GM23338 (cell line): ENCODE measurements around the gene TPRX1. TPM values are rescaled to one million over a fixed set of nuclear protein-coding genes. Genes with fewer than 3 reads are reported as not detected.
A peak's percentile ranks its signal among the peaks of the same experiment; 100 is the strongest.

Source experiments
- ATAC-seq: fragments of 200-7000 bp; cut with Tn5 transposase; 3 replicates; pipeline ENCODE4 v1.9.1; 2020
- DNase-seq: peaks from one replicate; pipeline ENCODE4 v3.0.0-alpha.2; 2015; ENCODE audit warnings: low spot score
- H2AFZ ChIP-seq: fragments of 200-600 bp; sonication (generic); 2 replicates; pipeline ENCODE4 v1.8.0; 2016; ENCODE audit warnings: antibody characterized with exemption, mild to moderate bottlenecking, moderate library complexity
- H3F3A ChIP-seq: fragments of 200-600 bp; sonication (generic); replicated peaks from 2 replicates; pipeline ENCODE4 v1.8.0; 2017; ENCODE audit warnings: antibody characterized with exemption, mixed run types, low read depth
- H3K27ac ChIP-seq: fragments of 200-600 bp; sonication (generic); 2 replicates; pipeline ENCODE4 v1.6.1; 2016; ENCODE audit warnings: low read depth
- H3K27me3 ChIP-seq: fragments of 200-600 bp; sonication (generic); 2 replicates; pipeline ENCODE4 v1.8.0; 2016; ENCODE audit warnings: mild to moderate bottlenecking, mixed run types, moderate library complexity; ENCODE audit not compliant: insufficient read depth
- H3K36me3 ChIP-seq: fragments of 200-600 bp; sonication (generic); 2 replicates; pipeline ENCODE4 v1.8.0; 2016; ENCODE audit warnings: mild to moderate bottlenecking; ENCODE audit not compliant: insufficient read depth
- H3K4me1 ChIP-seq: fragments of 200-600 bp; sonication (generic); 2 replicates; pipeline ENCODE4 v1.8.0; 2016; ENCODE audit warnings: mild to moderate bottlenecking, moderate library complexity; ENCODE audit not compliant: insufficient read depth
- H3K4me2 ChIP-seq: fragments of 200-600 bp; sonication (generic); 2 replicates; pipeline ENCODE4 v1.7.1; 2017; ENCODE audit warnings: mixed run types
- H3K4me3 ChIP-seq: fragments of 200-600 bp; sonication (generic); 2 replicates; pipeline ENCODE4 v1.6.1; 2016; ENCODE audit warnings: mixed run types
- H3K79me2 ChIP-seq: fragments of 200-600 bp; sonication (generic); replicated peaks from 2 replicates; pipeline ENCODE4 v1.8.0; 2017; ENCODE audit warnings: mild to moderate bottlenecking; ENCODE audit not compliant: insufficient read depth
- H3K9me2 ChIP-seq: fragments of 200-600 bp; sonication (generic); 2 replicates; pipeline ENCODE4 v1.8.0; 2017; ENCODE audit not compliant: insufficient read depth
- H4K20me1 ChIP-seq: fragments of 200-600 bp; sonication (generic); replicated peaks from 2 replicates; pipeline ENCODE4 v1.8.0; 2017; ENCODE audit warnings: mild to moderate bottlenecking; ENCODE audit not compliant: insufficient read depth
- H3K27ac Mint-ChIP-seq: 2 replicates; pipeline ENCODE4 v1.8.0; 2020; ENCODE audit warnings: inconsistent platforms, mild to moderate bottlenecking, moderate library complexity, mixed read lengths
- H3K27me3 Mint-ChIP-seq: 3 replicates; pipeline ENCODE4 v1.8.0; 2022; ENCODE audit warnings: low read depth, mild to moderate bottlenecking, moderate library complexity, mixed read lengths, inconsistent platforms; ENCODE audit not compliant: insufficient read depth, poor library complexity
- H3K36me3 Mint-ChIP-seq: 3 replicates; pipeline ENCODE4 v1.8.0; 2021; ENCODE audit warnings: low read depth, mild to moderate bottlenecking, inconsistent platforms, moderate library complexity, mixed read lengths
- H3K4me1 Mint-ChIP-seq: 3 replicates; pipeline ENCODE4 v1.8.0; 2020; ENCODE audit warnings: mild to moderate bottlenecking, inconsistent platforms, mixed read lengths
- H3K4me3 Mint-ChIP-seq: 3 replicates; pipeline ENCODE4 v1.8.0; 2021; ENCODE audit warnings: moderate library complexity, mild to moderate bottlenecking, inconsistent platforms, mixed read lengths
- H3K9me3 Mint-ChIP-seq: 3 replicates; pipeline ENCODE4 v1.8.0; 2020; ENCODE audit warnings: moderate library complexity, mild to moderate bottlenecking, inconsistent platforms, mixed read lengths
- CREB1 ChIP-seq: fragments of 250-450 bp; sonication (Bioruptor Pico); IDR thresholded peaks from 2 replicates; pipeline ENCODE4 v1.5.0; 2020; ENCODE audit warnings: low read depth, mild to moderate bottlenecking, moderate library complexity
- EZH2 ChIP-seq: fragments of 200-600 bp; sonication (generic); IDR thresholded peaks from one replicate; pipeline ENCODE4 v1.8.0; 2017; ENCODE audit warnings: antibody characterized with exemption, mild to moderate bottlenecking, low read depth; ENCODE audit not compliant: unreplicated experiment
- EZH2phosphoT487 ChIP-seq: fragments of 200-600 bp; sonication (generic); IDR thresholded peaks from one replicate; pipeline ENCODE4 v1.8.1; 2018; ENCODE audit warnings: antibody characterized with exemption; ENCODE audit not compliant: unreplicated experiment
- polyA plus RNA-seq: library from polyadenylated mRNA; unstranded; fragments of >200 nt; fragmentation: Nextera tagmentation; extraction: Ambion mirVana; gene quantifications from 2 replicates; pipeline ENCODE4 v1.2.1, GENCODE V29; 2016
- total RNA-seq: library from RNA; depleted of rRNA; stranded (reverse); fragments of >200 nt; shearing (Covaris generic); gene quantifications from 2 replicates; pipeline ENCODE4 v1.2.3, GENCODE V29; 2014
- TF ChIP-seq, protein P1 (sequence below): fragments of 250-450 bp; sonication (Bioruptor Pico); IDR thresholded peaks from 2 replicates; pipeline ENCODE4 v1.5.0; 2020; ENCODE audit warnings: mild to moderate bottlenecking, moderate library complexity
- TF ChIP-seq, protein P2 (sequence below): IDR thresholded peaks from 2 replicates; pipeline ENCODE4 v1.6.1; 2016; ENCODE audit warnings: antibody characterized with exemption
- TF ChIP-seq, protein P3 (sequence below), 2 experiments: fragments of 200-600 bp in 1 of 2; sonication (generic) in 1 of 2; conservative IDR thresholded peaks; 2 replicates each; pipeline versions ENCODE4 v1.5.1 to v1.6.1; 2016 to 2017; ENCODE audit warnings: antibody characterized with exemption in 2 of 2, low read depth in 2 of 2, mild to moderate bottlenecking in 2 of 2, moderate library complexity in 1 of 2

Gene TPRX1
- total and polyA plus RNA-seq, 2 experiments from 2014 or later: 0.28 TPM; not detected in 1

DNA sequence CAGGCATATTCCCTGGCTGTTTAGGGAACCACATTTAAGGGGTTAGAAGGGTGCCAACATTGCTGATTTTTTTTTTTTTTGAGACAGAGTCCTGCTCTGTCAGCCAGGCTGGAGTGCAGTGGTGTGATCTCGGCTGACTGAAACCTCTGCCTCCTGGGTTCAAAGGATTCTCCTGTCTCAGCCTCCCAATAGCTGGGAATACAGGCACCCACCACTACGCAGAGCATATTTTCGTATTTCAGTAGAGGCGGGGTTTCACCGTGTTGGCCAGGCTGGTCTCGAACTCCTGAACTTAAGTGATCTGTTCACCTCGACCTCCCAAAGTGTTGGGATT is 9.6 kb upstream of the TPRX1 start (continued):
- TF ChIP-seq, protein P1, sequence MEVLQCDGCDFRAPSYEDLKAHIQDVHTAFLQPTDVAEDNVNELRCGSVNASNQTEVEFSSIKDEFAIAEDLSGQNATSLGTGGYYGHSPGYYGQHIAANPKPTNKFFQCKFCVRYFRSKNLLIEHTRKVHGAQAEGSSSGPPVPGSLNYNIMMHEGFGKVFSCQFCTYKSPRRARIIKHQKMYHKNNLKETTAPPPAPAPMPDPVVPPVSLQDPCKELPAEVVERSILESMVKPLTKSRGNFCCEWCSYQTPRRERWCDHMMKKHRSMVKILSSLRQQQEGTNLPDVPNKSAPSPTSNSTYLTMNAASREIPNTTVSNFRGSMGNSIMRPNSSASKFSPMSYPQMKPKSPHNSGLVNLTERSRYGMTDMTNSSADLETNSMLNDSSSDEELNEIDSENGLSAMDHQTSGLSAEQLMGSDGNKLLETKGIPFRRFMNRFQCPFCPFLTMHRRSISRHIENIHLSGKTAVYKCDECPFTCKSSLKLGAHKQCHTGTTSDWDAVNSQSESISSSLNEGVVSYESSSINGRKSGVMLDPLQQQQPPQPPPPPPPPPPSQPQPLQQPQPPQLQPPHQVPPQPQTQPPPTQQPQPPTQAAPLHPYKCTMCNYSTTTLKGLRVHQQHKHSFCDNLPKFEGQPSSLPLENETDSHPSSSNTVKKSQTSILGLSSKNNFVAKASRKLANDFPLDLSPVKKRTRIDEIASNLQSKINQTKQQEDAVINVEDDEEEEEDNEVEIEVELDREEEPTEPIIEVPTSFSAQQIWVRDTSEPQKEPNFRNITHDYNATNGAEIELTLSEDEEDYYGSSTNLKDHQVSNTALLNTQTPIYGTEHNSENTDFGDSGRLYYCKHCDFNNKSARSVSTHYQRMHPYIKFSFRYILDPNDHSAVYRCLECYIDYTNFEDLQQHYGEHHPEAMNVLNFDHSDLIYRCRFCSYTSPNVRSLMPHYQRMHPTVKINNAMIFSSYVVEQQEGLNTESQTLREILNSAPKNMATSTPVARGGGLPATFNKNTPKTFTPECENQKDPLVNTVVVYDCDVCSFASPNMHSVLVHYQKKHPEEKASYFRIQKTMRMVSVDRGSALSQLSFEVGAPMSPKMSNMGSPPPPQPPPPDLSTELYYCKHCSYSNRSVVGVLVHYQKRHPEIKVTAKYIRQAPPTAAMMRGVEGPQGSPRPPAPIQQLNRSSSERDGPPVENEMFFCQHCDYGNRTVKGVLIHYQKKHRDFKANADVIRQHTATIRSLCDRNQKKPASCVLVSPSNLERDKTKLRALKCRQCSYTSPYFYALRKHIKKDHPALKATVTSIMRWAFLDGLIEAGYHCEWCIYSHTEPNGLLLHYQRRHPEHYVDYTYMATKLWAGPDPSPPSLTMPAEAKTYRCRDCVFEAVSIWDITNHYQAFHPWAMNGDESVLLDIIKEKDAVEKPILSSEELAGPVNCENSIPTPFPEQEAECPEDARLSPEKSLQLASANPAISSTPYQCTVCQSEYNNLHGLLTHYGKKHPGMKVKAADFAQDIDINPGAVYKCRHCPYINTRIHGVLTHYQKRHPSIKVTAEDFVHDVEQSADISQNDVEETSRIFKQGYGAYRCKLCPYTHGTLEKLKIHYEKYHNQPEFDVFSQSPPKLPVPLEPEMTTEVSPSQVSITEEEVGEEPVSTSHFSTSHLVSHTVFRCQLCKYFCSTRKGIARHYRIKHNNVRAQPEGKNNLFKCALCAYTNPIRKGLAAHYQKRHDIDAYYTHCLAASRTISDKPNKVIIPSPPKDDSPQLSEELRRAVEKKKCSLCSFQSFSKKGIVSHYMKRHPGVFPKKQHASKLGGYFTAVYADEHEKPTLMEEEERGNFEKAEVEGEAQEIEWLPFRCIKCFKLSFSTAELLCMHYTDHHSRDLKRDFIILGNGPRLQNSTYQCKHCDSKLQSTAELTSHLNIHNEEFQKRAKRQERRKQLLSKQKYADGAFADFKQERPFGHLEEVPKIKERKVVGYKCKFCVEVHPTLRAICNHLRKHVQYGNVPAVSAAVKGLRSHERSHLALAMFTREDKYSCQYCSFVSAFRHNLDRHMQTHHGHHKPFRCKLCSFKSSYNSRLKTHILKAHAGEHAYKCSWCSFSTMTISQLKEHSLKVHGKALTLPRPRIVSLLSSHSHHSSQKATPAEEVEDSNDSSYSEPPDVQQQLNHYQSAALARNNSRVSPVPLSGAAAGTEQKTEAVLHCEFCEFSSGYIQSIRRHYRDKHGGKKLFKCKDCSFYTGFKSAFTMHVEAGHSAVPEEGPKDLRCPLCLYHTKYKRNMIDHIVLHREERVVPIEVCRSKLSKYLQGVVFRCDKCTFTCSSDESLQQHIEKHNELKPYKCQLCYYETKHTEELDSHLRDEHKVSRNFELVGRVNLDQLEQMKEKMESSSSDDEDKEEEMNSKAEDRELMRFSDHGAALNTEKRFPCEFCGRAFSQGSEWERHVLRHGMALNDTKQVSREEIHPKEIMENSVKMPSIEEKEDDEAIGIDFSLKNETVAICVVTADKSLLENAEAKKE (CRISPR knock-in tag): no peak
- TF ChIP-seq EZH2 (no peak), CREB1 (no peak), EZH2phosphoT487 (no peak)
- TF ChIP-seq, protein P2, sequence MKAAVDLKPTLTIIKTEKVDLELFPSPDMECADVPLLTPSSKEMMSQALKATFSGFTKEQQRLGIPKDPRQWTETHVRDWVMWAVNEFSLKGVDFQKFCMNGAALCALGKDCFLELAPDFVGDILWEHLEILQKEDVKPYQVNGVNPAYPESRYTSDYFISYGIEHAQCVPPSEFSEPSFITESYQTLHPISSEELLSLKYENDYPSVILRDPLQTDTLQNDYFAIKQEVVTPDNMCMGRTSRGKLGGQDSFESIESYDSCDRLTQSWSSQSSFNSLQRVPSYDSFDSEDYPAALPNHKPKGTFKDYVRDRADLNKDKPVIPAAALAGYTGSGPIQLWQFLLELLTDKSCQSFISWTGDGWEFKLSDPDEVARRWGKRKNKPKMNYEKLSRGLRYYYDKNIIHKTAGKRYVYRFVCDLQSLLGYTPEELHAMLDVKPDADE: no peak

DNA sequence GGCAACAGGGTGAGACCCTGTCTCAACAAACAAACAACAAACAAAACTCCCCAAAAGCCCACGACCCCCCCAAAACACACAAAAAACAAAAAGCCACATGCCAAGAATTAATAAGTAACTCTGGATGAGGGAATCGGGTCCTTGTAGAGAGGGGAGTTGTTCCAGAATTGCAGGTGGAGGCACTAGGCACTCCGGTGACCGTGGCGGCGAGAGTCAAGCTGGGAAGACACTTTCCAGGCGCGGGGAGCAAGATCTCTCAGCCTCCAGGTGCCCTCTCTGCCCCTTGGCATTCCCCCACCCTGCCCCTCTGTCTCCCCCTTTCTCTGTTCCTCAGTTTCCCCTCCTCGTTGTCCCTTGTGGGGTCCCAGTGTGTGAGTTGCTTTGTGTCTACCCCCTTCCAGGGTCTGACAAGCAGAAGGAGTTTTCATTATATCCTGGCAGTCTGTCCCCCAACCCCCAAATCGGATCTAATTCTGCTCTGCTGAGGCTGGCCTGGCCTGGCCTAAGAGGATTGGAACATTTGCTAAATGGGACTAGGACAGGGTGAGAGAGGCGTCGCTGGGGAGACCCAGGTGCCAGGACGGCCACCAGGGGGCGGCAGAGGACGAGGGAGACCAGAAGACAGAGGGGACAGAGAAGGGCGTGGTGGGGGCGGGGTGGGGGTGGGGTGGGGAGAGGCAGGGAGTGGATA is 9.1 kb upstream of the TPRX1 start:
- Mint-ChIP-seq H3K4me3 (no peak overlapping the region; the same call in 2 of the 3 replicates), H3K27ac (no peak overlapping the region), H3K36me3 (no peaks in the 10 kb centered on the region), H3K9me3 (no peaks in the 10 kb centered on the region), H3K27me3 (peaks cover 12% of the 10 kb centered on the region), H3K4me1 (no peaks in the 10 kb centered on the region)
- Histone ChIP-seq H3K4me2 (no peak overlapping the region), H3K79me2 (no peaks in the 10 kb centered on the region), H2AFZ (no peak overlapping the region), H3K4me1 (no peaks in the 10 kb centered on the region), H3K4me3 (no peak overlapping the region), H3K36me3 (no peaks in the 10 kb centered on the region), H4K20me1 (no peaks in the 10 kb centered on the region), H3F3A (no peaks in the 10 kb centered on the region; the same call in 1 of the 2 replicates), H3K27me3 (no peaks in the 10 kb centered on the region), H3K9me2 (no peaks in the 10 kb centered on the region), H3K27ac (no peak overlapping the region)
- TF ChIP-seq, protein P3, sequence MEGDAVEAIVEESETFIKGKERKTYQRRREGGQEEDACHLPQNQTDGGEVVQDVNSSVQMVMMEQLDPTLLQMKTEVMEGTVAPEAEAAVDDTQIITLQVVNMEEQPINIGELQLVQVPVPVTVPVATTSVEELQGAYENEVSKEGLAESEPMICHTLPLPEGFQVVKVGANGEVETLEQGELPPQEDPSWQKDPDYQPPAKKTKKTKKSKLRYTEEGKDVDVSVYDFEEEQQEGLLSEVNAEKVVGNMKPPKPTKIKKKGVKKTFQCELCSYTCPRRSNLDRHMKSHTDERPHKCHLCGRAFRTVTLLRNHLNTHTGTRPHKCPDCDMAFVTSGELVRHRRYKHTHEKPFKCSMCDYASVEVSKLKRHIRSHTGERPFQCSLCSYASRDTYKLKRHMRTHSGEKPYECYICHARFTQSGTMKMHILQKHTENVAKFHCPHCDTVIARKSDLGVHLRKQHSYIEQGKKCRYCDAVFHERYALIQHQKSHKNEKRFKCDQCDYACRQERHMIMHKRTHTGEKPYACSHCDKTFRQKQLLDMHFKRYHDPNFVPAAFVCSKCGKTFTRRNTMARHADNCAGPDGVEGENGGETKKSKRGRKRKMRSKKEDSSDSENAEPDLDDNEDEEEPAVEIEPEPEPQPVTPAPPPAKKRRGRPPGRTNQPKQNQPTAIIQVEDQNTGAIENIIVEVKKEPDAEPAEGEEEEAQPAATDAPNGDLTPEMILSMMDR (conservative IDR thresholded peaks at IDR 0.05; ENCODE audit: low read depth in 2 of 2): peak; percentile 71 to 89
- no peak for TF ChIP-seq EZH2
- DNase-seq: peak; percentile 93
- ATAC-seq: peak; percentile 99
